ENCODE measurements around the gene PNRC1.

GRCh38 chr6:89111933-89112332, 31.4 kb downstream of the PNRC1 start:
- no peak for TF ChIP-seq GATA2 (IDR thresholded peaks at IDR 0.05; ENCODE audit: low read depth, low read length)
- TF ChIP-seq GATA3 (IDR thresholded peaks at IDR 0.05; ENCODE audit: low read depth, low read length): no peak

Data from SH-SY5Y (cell line).